HepG2 (cell line): ENCODE measurements around the gene ZNF248. TPM values are rescaled to one million over a fixed set of nuclear protein-coding genes. Genes with fewer than 3 reads are reported as not detected.
A peak's percentile ranks its signal among the peaks of the same experiment; 100 is the strongest.

ENCODE experiments used
- ARID5B ChIP-seq: IDR thresholded peaks from 2 replicates; pipeline ENCODE4 v1.4.0; 2020; ENCODE audit warnings: mild to moderate bottlenecking, missing genetic modification reagents
- ARNT2 ChIP-seq: sonication (generic); formaldehyde crosslinking; IDR thresholded peaks from 2 replicates; pipeline ENCODE4 v1.8.0; 2022; ENCODE audit warnings: mild to moderate bottlenecking, low read depth, missing genetic modification reagents, moderate library complexity
- ATAD3A ChIP-seq: sonication (generic); formaldehyde crosslinking; IDR thresholded peaks from 2 replicates; pipeline ENCODE4 v1.4.0; 2020; ENCODE audit warnings: missing genetic modification reagents
- FOXK2 ChIP-seq: fragments of 450-650 bp; IDR thresholded peaks from 2 replicates; pipeline ENCODE4 v1.6.1; 2016
- HMGXB3 ChIP-seq: sonication (generic); formaldehyde crosslinking; IDR thresholded peaks from 2 replicates; pipeline ENCODE4 v1.4.0; 2020; ENCODE audit warnings: missing genetic modification reagents, borderline replicate concordance
- JUN ChIP-seq: sonication (generic); formaldehyde crosslinking; IDR thresholded peaks from 2 replicates; pipeline ENCODE4 v1.4.0; 2020; ENCODE audit warnings: mild to moderate bottlenecking, missing genetic modification reagents
- KDM4B ChIP-seq: sonication (generic); formaldehyde crosslinking; IDR thresholded peaks from 2 replicates; pipeline ENCODE4 v1.4.0; 2020; ENCODE audit warnings: missing genetic modification reagents
- PAWR ChIP-seq: sonication (generic); formaldehyde crosslinking; IDR thresholded peaks from 2 replicates; pipeline ENCODE4 v1.4.0; 2020; ENCODE audit warnings: missing genetic modification reagents, mild to moderate bottlenecking, borderline replicate concordance
- RFX1 ChIP-seq: fragments of 450-650 bp; IDR thresholded peaks from 2 replicates; pipeline ENCODE4 v1.6.1; 2017
- RFX3 ChIP-seq: IDR thresholded peaks from 2 replicates; pipeline ENCODE4 v1.6.1; 2016; ENCODE audit warnings: missing biosample characterization, missing genetic modification reagents
- SUZ12 ChIP-seq: fragments of 150-350 bp; IDR thresholded peaks from 2 replicates; pipeline ENCODE4 v1.6.1; 2014; ENCODE audit warnings: low read depth, low read length
- ZBTB8A ChIP-seq: sonication (generic); formaldehyde crosslinking; IDR thresholded peaks from 2 replicates; pipeline ENCODE4 v1.4.0; 2020; ENCODE audit warnings: mild to moderate bottlenecking, low read depth, missing genetic modification reagents, borderline replicate concordance
- ZKSCAN8 ChIP-seq: IDR thresholded peaks from 2 replicates; pipeline ENCODE4 v1.6.1; 2016; ENCODE audit warnings: borderline replicate concordance, missing genetic modification reagents, missing compliant biosample characterization
- ZNF34 ChIP-seq: sonication (generic); formaldehyde crosslinking; IDR thresholded peaks from 2 replicates; pipeline ENCODE4 v1.4.0; 2020; ENCODE audit warnings: mild to moderate bottlenecking, missing genetic modification reagents, borderline replicate concordance
- ZNF446 ChIP-seq: sonication (generic); formaldehyde crosslinking; IDR thresholded peaks from 2 replicates; pipeline ENCODE4 v1.5.0; 2020; ENCODE audit warnings: mild to moderate bottlenecking, missing genetic modification reagents
- ZNF670 ChIP-seq: sonication (generic); formaldehyde crosslinking; IDR thresholded peaks from 2 replicates; pipeline ENCODE4 v1.8.0; 2022; ENCODE audit warnings: mild to moderate bottlenecking, missing genetic modification reagents, borderline replicate concordance
- ZNF678 ChIP-seq: sonication (generic); formaldehyde crosslinking; IDR thresholded peaks from 2 replicates; pipeline ENCODE4 v1.4.0; 2020; ENCODE audit warnings: mild to moderate bottlenecking, missing genetic modification reagents
- polyA plus RNA-seq, 8 experiments: library from polyadenylated mRNA; depleted of rRNA in 3 of 8; stranded (reverse) in 7 of 8; unstranded in 1 of 8; fragments of >200 nt; fragmentation: Illumina TruSeq in 4 of 8; extraction: Trizol in 4 of 8; gene quantifications; 2 replicates each; pipeline versions ENCODE4 v1.2.1 to v1.2.3, GENCODE V29; 2011 to 2016; ENCODE audit warnings: low read depth in 4 of 8, missing spikeins in 1 of 8, mixed read lengths in 1 of 8; ENCODE audit not compliant: insufficient read depth in 1 of 8
- total RNA-seq, 5 experiments: library from RNA; depleted of rRNA; stranded (reverse); fragments of >200 nt; fragmentation: Illumina TruSeq; extraction: Trizol; gene quantifications; 2 replicates each; pipeline ENCODE4 v1.2.3, GENCODE V29; 2016; ENCODE audit warnings: low read depth in 1 of 5
- TF ChIP-seq, protein P1 (sequence below): sonication (generic); formaldehyde crosslinking; IDR thresholded peaks from 2 replicates; pipeline ENCODE4 v1.5.0; 2020; ENCODE audit warnings: missing genetic modification reagents
- TF ChIP-seq, protein P2 (sequence below): sonication (generic); formaldehyde crosslinking; IDR thresholded peaks from 2 replicates; pipeline ENCODE4 v1.4.0; 2020; ENCODE audit warnings: missing genetic modification reagents; ENCODE audit errors: not compliant biosample characterization

ZNF248 gene
- total and polyA plus RNA-seq, 2 of the 13 experiments (the other 11 are each of a cell fraction or from before 2014, with no cell fraction given): 12.8 to 13.3 TPM

GRCh38 chr10:37857287-37858211 lies at the start of gene ZNF248 (continued):
- TF ChIP-seq ARID5B (CRISPR knock-in tag) (peak; percentile 77), RFX1 (no peak), ZBTB8A (CRISPR knock-in tag) (no peak), HMGXB3 (no peak), ZKSCAN8 (peak; percentile 87), ZNF34 (CRISPR knock-in tag) (no peak), JUN (CRISPR knock-in tag) (0 out of 2 replicates have a peak, but pooled peaks have one; percentile 15), ARNT2 (CRISPR knock-in tag) (peak; percentile 95), ZNF670 (CRISPR knock-in tag) (peak; percentile 96; the same call in 1 of the 2 replicates), FOXK2 (no peak), RFX3 (CRISPR knock-in tag) (no peak), SUZ12 (no peak), PAWR (CRISPR knock-in tag) (no peak), ZNF678 (CRISPR knock-in tag) (no peak), ATAD3A (no peak), KDM4B (no peak; the same call in 1 of the 2 replicates), ZNF446 (CRISPR knock-in tag) (peak; percentile 75; the same call in 1 of the 2 replicates)
- TF ChIP-seq, protein P1, sequence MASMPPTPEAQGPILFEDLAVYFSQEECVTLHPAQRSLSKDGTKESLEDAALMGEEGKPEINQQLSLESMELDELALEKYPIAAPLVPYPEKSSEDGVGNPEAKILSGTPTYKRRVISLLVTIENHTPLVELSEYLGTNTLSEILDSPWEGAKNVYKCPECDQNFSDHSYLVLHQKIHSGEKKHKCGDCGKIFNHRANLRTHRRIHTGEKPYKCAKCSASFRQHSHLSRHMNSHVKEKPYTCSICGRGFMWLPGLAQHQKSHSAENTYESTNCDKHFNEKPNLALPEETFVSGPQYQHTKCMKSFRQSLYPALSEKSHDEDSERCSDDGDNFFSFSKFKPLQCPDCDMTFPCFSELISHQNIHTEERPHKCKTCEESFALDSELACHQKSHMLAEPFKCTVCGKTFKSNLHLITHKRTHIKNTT: no peak
- TF ChIP-seq, protein P2, sequence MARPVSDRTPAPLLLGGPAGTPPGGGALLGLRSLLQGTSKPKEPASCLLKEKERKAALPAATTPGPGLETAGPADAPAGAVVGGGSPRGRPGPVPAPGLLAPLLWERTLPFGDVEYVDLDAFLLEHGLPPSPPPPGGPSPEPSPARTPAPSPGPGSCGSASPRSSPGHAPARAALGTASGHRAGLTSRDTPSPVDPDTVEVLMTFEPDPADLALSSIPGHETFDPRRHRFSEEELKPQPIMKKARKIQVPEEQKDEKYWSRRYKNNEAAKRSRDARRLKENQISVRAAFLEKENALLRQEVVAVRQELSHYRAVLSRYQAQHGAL (CRISPR knock-in tag): no peak
